ENCODE measurements around the gene KDSR. TPM values are rescaled to one million over a fixed set of nuclear protein-coding genes. Genes with fewer than 3 reads are reported as not detected.

The KDSR gene
- total RNA-seq, 1 experiment from 2014 or later, result 26.8 TPM

DNA sequence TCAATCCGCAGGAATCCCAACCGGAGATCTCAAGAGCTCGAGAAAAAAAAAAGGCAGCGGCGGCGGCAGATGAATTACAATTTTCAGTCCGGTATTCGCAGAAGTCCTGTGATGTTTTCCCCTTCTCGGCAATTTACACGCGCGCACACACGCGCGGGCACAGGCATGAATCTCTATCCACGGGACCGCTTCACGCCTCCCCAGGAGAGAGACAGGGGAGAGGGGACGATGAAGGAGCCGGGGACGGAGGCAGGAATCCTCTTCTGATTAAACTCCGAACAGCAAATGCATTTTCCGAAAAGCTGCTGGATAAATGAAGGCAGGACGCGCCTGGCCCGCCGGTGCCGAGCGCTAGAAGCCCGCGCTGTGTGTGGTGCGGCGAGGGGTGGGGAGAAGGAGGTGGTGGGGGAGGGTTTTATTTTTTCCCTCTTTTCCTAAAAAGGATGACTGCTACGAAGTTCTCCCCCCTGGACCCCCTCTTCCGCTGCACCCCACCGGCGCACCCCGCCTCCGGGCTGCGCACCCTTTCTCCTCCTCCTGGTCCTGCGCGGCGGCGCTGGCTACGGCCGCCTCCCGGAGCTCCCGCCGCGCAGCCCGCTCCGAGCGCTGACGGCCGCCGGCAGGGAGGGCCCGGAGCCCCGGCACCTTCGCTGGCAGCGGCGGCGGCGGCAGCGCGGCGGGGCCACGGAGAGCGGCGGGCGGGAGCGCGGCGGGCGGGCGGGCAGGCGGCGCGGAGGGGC, 47.5 kb downstream of the KDSR start, which contains the start of gene BCL2:
TSS of gene BCL2 (minus strand) at position 387 of the 740 bp plus-strand sequence.
- Mint-ChIP-seq H3K9me3 (ENCODE audit: unreplicated experiment) (no peaks in the 10 kb centered on the region), H3K36me3 (ENCODE audit: insufficient read depth, unreplicated experiment) (no peaks in the 10 kb centered on the region), H3K4me3 (ENCODE audit: unreplicated experiment) (peak within 1 kb of the TSS; percentile 82), H3K27me3 (ENCODE audit: insufficient read depth, unreplicated experiment) (no peaks in the 10 kb centered on the region), H3K27ac (ENCODE audit: unreplicated experiment) (peak within 1 kb of the TSS; percentile 63), H3K4me1 (ENCODE audit: low read depth, unreplicated experiment) (peaks cover 7% of the 10 kb centered on the region)
- CTCF ChIA-PET, result no interaction called here
- POLR2A ChIA-PET, result interaction anchor here (0.6 kb wide), 1 partner anchor 108 kb away, joined by 3 read pairs; no protein-coding TSS in a partner anchor
- Histone ChIP-seq H3K36me3 (ENCODE audit: control insufficient read depth, insufficient read depth, low read length) (no peaks in the 10 kb centered on the region), H3K9me3 (no peaks in the 10 kb centered on the region), H3K4me1 (0 out of 2 replicates have a peak, but pooled peaks cover 5% of the 10 kb centered on the region), H3K4me3 (ENCODE audit: low read depth, low read length) (peak within 1 kb of the TSS; percentile 53), H3K27me3 (replicated peaks; ENCODE audit: control insufficient read depth, insufficient read depth, low read length) (no peaks in the 10 kb centered on the region)
- TF ChIP-seq, protein P1, sequence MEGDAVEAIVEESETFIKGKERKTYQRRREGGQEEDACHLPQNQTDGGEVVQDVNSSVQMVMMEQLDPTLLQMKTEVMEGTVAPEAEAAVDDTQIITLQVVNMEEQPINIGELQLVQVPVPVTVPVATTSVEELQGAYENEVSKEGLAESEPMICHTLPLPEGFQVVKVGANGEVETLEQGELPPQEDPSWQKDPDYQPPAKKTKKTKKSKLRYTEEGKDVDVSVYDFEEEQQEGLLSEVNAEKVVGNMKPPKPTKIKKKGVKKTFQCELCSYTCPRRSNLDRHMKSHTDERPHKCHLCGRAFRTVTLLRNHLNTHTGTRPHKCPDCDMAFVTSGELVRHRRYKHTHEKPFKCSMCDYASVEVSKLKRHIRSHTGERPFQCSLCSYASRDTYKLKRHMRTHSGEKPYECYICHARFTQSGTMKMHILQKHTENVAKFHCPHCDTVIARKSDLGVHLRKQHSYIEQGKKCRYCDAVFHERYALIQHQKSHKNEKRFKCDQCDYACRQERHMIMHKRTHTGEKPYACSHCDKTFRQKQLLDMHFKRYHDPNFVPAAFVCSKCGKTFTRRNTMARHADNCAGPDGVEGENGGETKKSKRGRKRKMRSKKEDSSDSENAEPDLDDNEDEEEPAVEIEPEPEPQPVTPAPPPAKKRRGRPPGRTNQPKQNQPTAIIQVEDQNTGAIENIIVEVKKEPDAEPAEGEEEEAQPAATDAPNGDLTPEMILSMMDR (IDR thresholded peaks at IDR 0.05; ENCODE audit: insufficient read depth in 1 of 2, low read depth in 1 of 2, low read length in 1 of 2, severe bottlenecking in 1 of 2, unreplicated experiment in 1 of 2), result no peak
- no peak for DNase-seq
- intact Hi-C loops (cut with micrococcal nuclease; ENCODE audit: unreplicated experiment), result no loop called here
- no TSS peak for BruUV-seq (replicated peaks)

- DNase-seq, result no peak
- peak overlapping the region; percentile 47 for H3K4me3 ChIP-seq (ENCODE audit: low read depth, low read length)
- H3K27me3 ChIP-seq (replicated peaks; ENCODE audit: control insufficient read depth, insufficient read depth, low read length), result no peaks in the 10 kb centered on the region
- H3K4me1 ChIP-seq, result 0 out of 2 replicates have a peak, but pooled peaks cover 5% of the 10 kb centered on the region
- ChIA-PET CTCF (no interaction called here), POLR2A (interaction anchor here (0.6 kb wide), 1 partner anchor 108 kb away, joined by 3 read pairs; no protein-coding TSS in a partner anchor)
- H3K27me3 Mint-ChIP-seq (ENCODE audit: insufficient read depth, unreplicated experiment), result no peaks in the 10 kb centered on the region
- H3K9me3 ChIP-seq, result no peaks in the 10 kb centered on the region
- TF ChIP-seq, protein P1 (IDR thresholded peaks at IDR 0.05; ENCODE audit: insufficient read depth in 1 of 2, low read depth in 1 of 2, low read length in 1 of 2, severe bottlenecking in 1 of 2, unreplicated experiment in 1 of 2), result no peak
- no peaks in the 10 kb centered on the region for H3K36me3 ChIP-seq (ENCODE audit: control insufficient read depth, insufficient read depth, low read length)
- H3K27ac Mint-ChIP-seq (ENCODE audit: unreplicated experiment), result no peak overlapping the region
- H3K4me3 Mint-ChIP-seq (ENCODE audit: unreplicated experiment), result peak overlapping the region; percentile 82
- no peaks in the 10 kb centered on the region for H3K36me3 Mint-ChIP-seq (ENCODE audit: insufficient read depth, unreplicated experiment)
- BruUV-seq (replicated peaks), result TSS peak; percentile 55
- H3K4me1 Mint-ChIP-seq (ENCODE audit: low read depth, unreplicated experiment), result peaks cover 7% of the 10 kb centered on the region
- intact Hi-C loops (cut with micrococcal nuclease; ENCODE audit: unreplicated experiment), result no loop called here
- H3K9me3 Mint-ChIP-seq (ENCODE audit: unreplicated experiment), result no peaks in the 10 kb centered on the region
Measured at GRCh38 chr18:63318889-63319382, 48.1 kb downstream of the KDSR start.

- BruUV-seq (replicated peaks), result no TSS peak
- H3K36me3 ChIP-seq (ENCODE audit: control insufficient read depth, insufficient read depth, low read length), result no peaks in the 10 kb centered on the region
- no peaks in the 10 kb centered on the region for H3K27me3 Mint-ChIP-seq (ENCODE audit: insufficient read depth, unreplicated experiment)
- TF ChIP-seq, protein P1 (IDR thresholded peaks at IDR 0.05; ENCODE audit: insufficient read depth in 1 of 2, low read depth in 1 of 2, low read length in 1 of 2, severe bottlenecking in 1 of 2, unreplicated experiment in 1 of 2), result no peak
- no peak overlapping the region for H3K27ac Mint-ChIP-seq (ENCODE audit: unreplicated experiment)
- intact Hi-C loops (cut with micrococcal nuclease; ENCODE audit: unreplicated experiment), result no loop called here
- no peaks in the 10 kb centered on the region for H3K9me3 ChIP-seq
- H3K4me1 ChIP-seq, result 0 out of 2 replicates have a peak, but pooled peaks cover 5% of the 10 kb centered on the region
- H3K4me3 ChIP-seq (ENCODE audit: low read depth, low read length), result peak overlapping the region; percentile 23
- ChIA-PET CTCF (interaction anchor here (0.9 kb wide), 1 partner anchor 198 kb away, joined by 4 read pairs; no protein-coding TSS in a partner anchor), POLR2A (no interaction called here)
- no peaks in the 10 kb centered on the region for H3K27me3 ChIP-seq (replicated peaks; ENCODE audit: control insufficient read depth, insufficient read depth, low read length)
- H3K4me1 Mint-ChIP-seq (ENCODE audit: low read depth, unreplicated experiment), result peaks cover 6% of the 10 kb centered on the region
- peak overlapping the region; percentile 82 for H3K4me3 Mint-ChIP-seq (ENCODE audit: unreplicated experiment)
- DNase-seq, result peak; percentile 40 to 45
- no peaks in the 10 kb centered on the region for H3K36me3 Mint-ChIP-seq (ENCODE audit: insufficient read depth, unreplicated experiment)
- H3K9me3 Mint-ChIP-seq (ENCODE audit: unreplicated experiment), result no peaks in the 10 kb centered on the region
Measured at GRCh38 chr18:63317982-63318888, 48.8 kb downstream of the KDSR start.
